SK-N-SH treated with all-trans-retinoic acid at 6 μM for 48 hours (cell line): ENCODE results near the gene NDUFS8.

ENCODE experiments used
- BACH2 ChIP-seq: fragments of 250-450 bp; sonication (Bioruptor Pico); IDR thresholded peaks from 2 replicates; pipeline ENCODE4 v1.9.0; 2021; ENCODE audit warnings: mild to moderate bottlenecking, borderline replicate concordance
- CSRNP3 ChIP-seq: fragments of 250-450 bp; sonication (Bioruptor Pico); IDR thresholded peaks from 2 replicates; pipeline ENCODE4 v1.5.1; 2021; ENCODE audit warnings: mild to moderate bottlenecking, moderate library complexity
- GLIS3 ChIP-seq: fragments of 250-450 bp; sonication (Bioruptor Pico); IDR thresholded peaks from 2 replicates; pipeline ENCODE4 v1.5.0; 2020; ENCODE audit warnings: mild to moderate bottlenecking, moderate library complexity
- OSR1 ChIP-seq: fragments of 250-450 bp; sonication (Bioruptor Pico); IDR thresholded peaks from 2 replicates; pipeline ENCODE4 v1.8.0; 2022; ENCODE audit warnings: moderate library complexity, mild to moderate bottlenecking, inconsistent platforms
- PPARA ChIP-seq: fragments of 250-450 bp; sonication (Bioruptor Pico); IDR thresholded peaks from 2 replicates; pipeline ENCODE4 v1.5.0; 2020; ENCODE audit warnings: mild to moderate bottlenecking, borderline replicate concordance
- RARB ChIP-seq: fragments of 250-450 bp; sonication (Bioruptor Pico); IDR thresholded peaks from 2 replicates; pipeline ENCODE4 v1.8.0; 2021; ENCODE audit warnings: mild to moderate bottlenecking, moderate library complexity
- ZC3H10 ChIP-seq: fragments of 250-450 bp; sonication (Bioruptor Pico); IDR thresholded peaks from 2 replicates; pipeline ENCODE4 v1.5.1; 2021; ENCODE audit warnings: mild to moderate bottlenecking, moderate library complexity
- ZFP3 ChIP-seq: fragments of 250-450 bp; sonication (Bioruptor Pico); IDR thresholded peaks from 2 replicates; pipeline ENCODE4 v1.5.0; 2020; ENCODE audit warnings: mild to moderate bottlenecking, moderate library complexity
- ZFP30 ChIP-seq: fragments of 450-650 bp; formaldehyde crosslinking; IDR thresholded peaks from 2 replicates; pipeline ENCODE4 v1.5.0; 2022; ENCODE audit warnings: mild to moderate bottlenecking, moderate library complexity
- ZNF565 ChIP-seq: fragments of 450-650 bp; formaldehyde crosslinking; conservative IDR thresholded peaks from 2 replicates; pipeline ENCODE4 v1.5.0; 2020; ENCODE audit warnings: low read depth, mild to moderate bottlenecking, moderate library complexity
- TF ChIP-seq, protein P1 (sequence below): fragments of 250-450 bp; sonication (Bioruptor Pico); IDR thresholded peaks from 2 replicates; pipeline ENCODE4 v1.5.1; 2020; ENCODE audit warnings: low read depth, mild to moderate bottlenecking, moderate library complexity
- TF ChIP-seq, protein P2 (sequence below): fragments of 250-450 bp; sonication (Bioruptor Pico); IDR thresholded peaks from 2 replicates; pipeline ENCODE4 v1.8.0; 2020; ENCODE audit warnings: mild to moderate bottlenecking, moderate library complexity, borderline replicate concordance

DNA sequence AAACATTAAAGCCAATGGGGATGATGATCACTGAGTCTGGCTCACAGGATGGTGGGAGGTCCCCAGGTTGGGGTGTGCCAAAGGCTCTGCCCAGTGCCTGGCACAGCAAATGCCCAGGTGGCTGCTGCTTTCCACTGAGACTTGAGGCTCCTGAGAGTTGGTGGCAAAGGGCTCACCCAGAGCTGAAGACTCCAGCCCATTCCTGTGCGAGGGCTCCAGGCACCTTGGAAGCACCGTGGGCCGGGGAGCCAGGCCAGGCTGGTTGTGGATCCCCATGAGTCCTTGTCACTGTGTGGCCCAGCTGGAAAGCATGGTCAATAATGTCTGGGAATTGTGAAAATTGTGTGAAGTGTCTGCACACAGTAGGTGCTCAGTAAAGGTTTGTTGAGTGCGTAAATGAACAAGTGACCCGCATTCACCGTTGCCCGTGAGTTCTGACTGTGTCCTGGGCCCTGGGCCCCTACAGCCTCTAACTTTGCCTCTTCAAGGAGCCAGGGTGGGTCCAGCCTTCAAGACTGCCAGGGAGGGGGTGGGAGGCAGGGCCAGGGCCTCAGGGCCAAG is 23.8 kb upstream of the NDUFS8 start:
- TF ChIP-seq PPARA (CRISPR knock-in tag) (no peak), ZFP3 (no peak), ZNF565 (CRISPR knock-in tag) (no peak), BACH2 (CRISPR knock-in tag) (no peak), OSR1 (CRISPR knock-in tag) (no peak), GLIS3 (no peak), RARB (CRISPR knock-in tag) (no peak), ZFP30 (no peak), ZC3H10 (CRISPR knock-in tag) (no peak), CSRNP3 (CRISPR knock-in tag) (no peak)
- TF ChIP-seq, protein P1, sequence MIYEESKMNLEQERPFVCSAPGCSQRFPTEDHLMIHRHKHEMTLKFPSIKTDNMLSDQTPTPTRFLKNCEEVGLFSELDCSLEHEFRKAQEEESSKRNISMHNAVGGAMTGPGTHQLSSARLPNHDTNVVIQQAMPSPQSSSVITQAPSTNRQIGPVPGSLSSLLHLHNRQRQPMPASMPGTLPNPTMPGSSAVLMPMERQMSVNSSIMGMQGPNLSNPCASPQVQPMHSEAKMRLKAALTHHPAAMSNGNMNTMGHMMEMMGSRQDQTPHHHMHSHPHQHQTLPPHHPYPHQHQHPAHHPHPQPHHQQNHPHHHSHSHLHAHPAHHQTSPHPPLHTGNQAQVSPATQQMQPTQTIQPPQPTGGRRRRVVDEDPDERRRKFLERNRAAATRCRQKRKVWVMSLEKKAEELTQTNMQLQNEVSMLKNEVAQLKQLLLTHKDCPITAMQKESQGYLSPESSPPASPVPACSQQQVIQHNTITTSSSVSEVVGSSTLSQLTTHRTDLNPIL (CRISPR knock-in tag) = no peak
- TF ChIP-seq, protein P2, sequence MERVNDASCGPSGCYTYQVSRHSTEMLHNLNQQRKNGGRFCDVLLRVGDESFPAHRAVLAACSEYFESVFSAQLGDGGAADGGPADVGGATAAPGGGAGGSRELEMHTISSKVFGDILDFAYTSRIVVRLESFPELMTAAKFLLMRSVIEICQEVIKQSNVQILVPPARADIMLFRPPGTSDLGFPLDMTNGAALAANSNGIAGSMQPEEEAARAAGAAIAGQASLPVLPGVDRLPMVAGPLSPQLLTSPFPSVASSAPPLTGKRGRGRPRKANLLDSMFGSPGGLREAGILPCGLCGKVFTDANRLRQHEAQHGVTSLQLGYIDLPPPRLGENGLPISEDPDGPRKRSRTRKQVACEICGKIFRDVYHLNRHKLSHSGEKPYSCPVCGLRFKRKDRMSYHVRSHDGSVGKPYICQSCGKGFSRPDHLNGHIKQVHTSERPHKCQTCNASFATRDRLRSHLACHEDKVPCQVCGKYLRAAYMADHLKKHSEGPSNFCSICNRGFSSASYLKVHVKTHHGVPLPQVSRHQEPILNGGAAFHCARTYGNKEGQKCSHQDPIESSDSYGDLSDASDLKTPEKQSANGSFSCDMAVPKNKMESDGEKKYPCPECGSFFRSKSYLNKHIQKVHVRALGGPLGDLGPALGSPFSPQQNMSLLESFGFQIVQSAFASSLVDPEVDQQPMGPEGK = no peak
